Tibial nerve (tissue), 4 donors: Measurements from ENCODE around the gene MYCL. TPM values are rescaled to one million over a fixed set of nuclear protein-coding genes. Genes with fewer than 3 reads are reported as not detected.
"Not testable (repeated sequence)": the region's sequence is repeated elsewhere in the genome, so short reads cannot be mapped to it uniquely, and the experiment has no call there.

ENCODE experiments used
- DNase-seq, 2 donors: peaks; one replicate each; pipeline ENCODE4 v3.0.0-alpha.2; 2019; ENCODE audit warnings: low spot score in 2 of 2
- H3K27ac ChIP-seq, 4 donors: fragments of 200-600 bp; sonication (generic) in 3 of 4; one replicate each; pipeline ENCODE4 v1.5.1; 2017 to 2019; ENCODE audit warnings: mild to moderate bottlenecking in 1 of 4
- H3K27me3 ChIP-seq, 2 donors: fragments of 200-600 bp; sonication (generic) in 1 of 2; one replicate each; pipeline versions ENCODE4 v1.5.1 to v1.6.0; 2017 to 2019
- H3K36me3 ChIP-seq, 3 donors: fragments of 200-600 bp; sonication (generic); one replicate each; pipeline ENCODE4 v1.5.1; 2018 to 2019
- H3K4me1 ChIP-seq, 4 donors: fragments of 200-600 bp; sonication (generic) in 3 of 4; one replicate each; pipeline ENCODE4 v1.5.1; 2017 to 2019
- H3K4me3 ChIP-seq, 4 donors: fragments of 200-600 bp; sonication (generic) in 3 of 4; one replicate each; pipeline ENCODE4 v1.5.1; 2017 to 2019; ENCODE audit warnings: mild to moderate bottlenecking in 1 of 4, moderate library complexity in 1 of 4
- H3K9me3 ChIP-seq, 4 donors: fragments of 200-600 bp; sonication (generic) in 3 of 4; one replicate each; pipeline ENCODE4 v1.5.1; 2017 to 2019
- CTCF ChIP-seq, 5 experiments: fragments of 200-600 bp in 3 of 5; fragments of 450-650 bp in 2 of 5; sonication (generic) in 3 of 5; IDR thresholded peaks; one replicate each; pipeline ENCODE4 v1.5.1; 2016 to 2019; ENCODE audit warnings: antibody characterized with exemption in 5 of 5, mild to moderate bottlenecking in 3 of 5, moderate library complexity in 2 of 5
- EP300 ChIP-seq, 2 donors: sonication (generic); formaldehyde crosslinking; IDR thresholded peaks; one replicate each; pipeline ENCODE4 v1.6.1; 2017; ENCODE audit warnings: antibody characterized with exemption in 2 of 2, mild to moderate bottlenecking in 1 of 2
- POLR2A ChIP-seq, 2 donors: fragments of 450-650 bp; IDR thresholded peaks; one replicate each; pipeline ENCODE4 v1.6.1; 2017; ENCODE audit warnings: antibody characterized with exemption in 2 of 2, mild to moderate bottlenecking in 2 of 2, moderate library complexity in 2 of 2
- WGBS, 2 donors: methylation state at CpG; one replicate each; pipeline ENCODE4 v1.1.5; 2018; 5-methylcytosine and 5-hydroxymethylcytosine counted together
- total RNA-seq, 4 donors: library from RNA; depleted of rRNA; stranded (reverse); fragments of >200 nt; gene quantifications; one replicate each; pipeline ENCODE4 v1.1.0, GENCODE V29; 2016

The MYCL gene
- total RNA-seq, 4 donors from 2014 or later: 0.30 to 1.8 (median 0.86) TPM

GRCh38 chr1:39919545-39919944 lies 17.8 kb upstream of the MYCL start:
- Histone ChIP-seq H3K27me3 (peaks cover 0 to 19% of the 10 kb centered on the region in 2 donors), H3K27ac (no peak overlapping the region), H3K9me3 (no peaks in the 10 kb centered on the region), H3K4me1 (peaks cover 0 to 7% (median 0%) of the 10 kb centered on the region in 4 donors), H3K4me3 (no peak overlapping the region), H3K36me3 (no peaks in the 10 kb centered on the region)
- TF ChIP-seq EP300 (IDR thresholded peaks at IDR 0.05): no peak
- TF ChIP-seq CTCF (IDR thresholded peaks at IDR 0.05): peak; percentile 26 to 62 (median 56)
- no peak for DNase-seq
- WGBS, 2 donors: 26 to 33% methylated on average over 3 of the region's 3 CpGs

DNA sequence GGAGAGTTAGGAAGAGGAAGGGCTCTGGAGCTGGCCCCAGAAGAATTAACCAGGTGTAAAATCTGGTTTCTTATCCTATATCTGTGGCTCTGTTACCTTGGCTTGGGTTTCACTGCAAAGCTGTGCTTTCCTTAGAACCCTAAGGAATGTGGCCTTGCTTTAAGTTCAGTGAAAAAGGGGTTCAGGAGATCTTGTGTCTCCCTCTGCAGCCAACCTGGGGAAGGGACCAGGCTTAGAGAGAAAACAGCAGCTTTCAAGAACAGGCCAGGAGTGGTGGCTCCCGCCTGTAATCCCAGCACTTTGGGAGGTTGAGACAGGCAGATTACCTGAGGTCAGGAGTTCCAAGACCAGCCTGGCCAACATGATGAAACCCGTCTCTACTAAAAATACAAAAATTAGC lies 16.1 kb upstream of the MYCL start:
- WGBS, 2 donors: 92 to 96% methylated on average over 2 of the region's 2 CpGs
- Histone ChIP-seq H3K36me3 (no peaks in the 10 kb centered on the region), H3K4me3 (no peak overlapping the region), H3K27me3 (peaks cover 0 to 14% of the 10 kb centered on the region in 2 donors), H3K4me1 (peaks cover 0 to 7% (median 0%) of the 10 kb centered on the region in 4 donors), H3K27ac (no peak overlapping the region), H3K9me3 (no peaks in the 10 kb centered on the region)
- TF ChIP-seq EP300 (IDR thresholded peaks at IDR 0.05) (no peak), CTCF (IDR thresholded peaks at IDR 0.05) (no peak), POLR2A (IDR thresholded peaks at IDR 0.05) (no peak)
- no peak for DNase-seq

- H3K9me3 ChIP-seq: no peaks in the 10 kb centered on the region
- TF ChIP-seq POLR2A (IDR thresholded peaks at IDR 0.05): no peak
- TF ChIP-seq EP300 (IDR thresholded peaks at IDR 0.05): no peak
- no peak for TF ChIP-seq CTCF (IDR thresholded peaks at IDR 0.05)
- H3K27ac ChIP-seq: no peak overlapping the region
- peaks cover 0 to 3% of the 10 kb centered on the region in 2 donors for H3K27me3 ChIP-seq
- no peaks in the 10 kb centered on the region for H3K4me1 ChIP-seq
- H3K36me3 ChIP-seq: no peaks in the 10 kb centered on the region
- WGBS, 2 donors: 84 to 88% methylated on average over 6 of the region's 6 CpGs
- DNase-seq: no peak
- H3K4me3 ChIP-seq: no peak overlapping the region
Measured at GRCh38 chr1:39915499-39916129, 13.9 kb upstream of the MYCL start.

DNA sequence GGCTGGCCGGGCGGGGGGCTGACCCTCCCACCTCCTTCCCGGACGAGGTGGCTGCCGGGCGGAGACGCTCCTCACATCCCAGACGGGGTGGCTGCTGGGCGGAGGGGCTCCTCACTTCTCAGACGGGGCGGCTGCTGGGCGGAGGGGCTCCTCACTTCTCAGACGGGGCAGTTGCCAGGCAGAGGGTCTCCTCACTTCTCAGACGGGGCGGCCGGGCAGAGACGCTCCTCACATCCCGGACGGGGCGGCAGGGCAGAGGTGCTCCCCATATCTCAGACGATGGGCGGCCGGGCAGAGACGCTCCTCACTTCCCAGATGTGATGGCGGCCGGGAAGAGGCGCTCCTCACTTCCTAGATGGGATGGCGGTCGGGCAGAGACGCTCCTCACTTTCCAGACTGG lies 11.4 kb upstream of the MYCL start:
- no CpG with 5 or more reads among the region's 30 CpGs for WGBS, 2 donors
- H3K4me3 ChIP-seq, H3K27ac ChIP-seq, H3K4me1 ChIP-seq, H3K36me3 ChIP-seq, H3K9me3 ChIP-seq, DNase-seq, H3K27me3 ChIP-seq: not testable (repeated sequence)

DNA sequence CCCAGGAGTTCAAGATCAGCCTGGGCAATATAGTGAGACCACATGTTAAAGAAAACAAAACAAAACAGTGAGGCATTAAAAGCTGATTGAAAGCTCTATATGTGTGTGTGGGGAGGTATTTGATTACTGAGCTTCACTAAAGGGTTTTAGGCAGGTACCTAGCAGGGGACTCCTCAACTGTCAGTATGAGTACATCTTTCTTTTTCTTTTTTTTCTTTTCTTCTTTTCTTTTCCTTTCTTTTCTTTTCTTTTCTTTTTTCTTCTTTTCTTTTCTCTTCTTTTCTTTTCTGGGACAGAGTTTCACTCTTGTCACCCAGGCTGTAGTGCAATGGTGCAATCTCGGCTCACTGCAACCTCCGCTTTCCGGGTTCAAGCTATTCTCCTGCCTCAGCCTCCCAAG lies 8.5 kb upstream of the MYCL start:
- 97 to 100% methylated on average over 3 of the region's 3 CpGs for WGBS, 2 donors
- Histone ChIP-seq H3K9me3 (peaks cover 0 to 9% (median 0%) of the 10 kb centered on the region in 4 donors), H3K36me3 (no peaks in the 10 kb centered on the region), H3K27ac (no peak overlapping the region), H3K4me1 (no peaks in the 10 kb centered on the region), H3K27me3 (no peaks in the 10 kb centered on the region), H3K4me3 (no peak overlapping the region)
- DNase-seq: no peak
- TF ChIP-seq POLR2A (IDR thresholded peaks at IDR 0.05) (no peak), EP300 (IDR thresholded peaks at IDR 0.05) (no peak), CTCF (IDR thresholded peaks at IDR 0.05) (no peak)

DNA sequence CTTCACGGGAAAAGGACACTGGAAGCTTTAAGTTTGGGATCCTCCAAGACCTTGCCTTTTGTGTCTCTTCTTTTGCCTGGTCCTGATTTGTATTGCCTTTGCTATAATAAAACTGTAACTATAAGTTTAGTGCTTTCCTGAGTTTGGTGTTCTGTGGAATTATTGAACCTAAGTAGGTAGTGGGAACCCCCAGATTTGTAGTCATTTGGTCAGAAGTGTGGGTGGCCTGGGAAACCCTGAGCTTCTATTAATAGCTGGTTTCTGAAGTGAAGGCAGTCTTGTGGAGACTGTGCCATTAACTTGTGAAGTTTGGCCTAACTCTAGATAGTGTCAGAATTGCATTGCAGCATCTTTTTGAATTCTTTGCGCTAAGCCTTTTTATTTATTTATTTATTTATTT lies 6.8 kb upstream of the MYCL start:
- Histone ChIP-seq H3K27ac (no peak overlapping the region), H3K36me3 (no peaks in the 10 kb centered on the region), H3K9me3 (peaks cover 0 to 9% (median 0%) of the 10 kb centered on the region in 4 donors), H3K4me1 (no peaks in the 10 kb centered on the region), H3K27me3 (no peaks in the 10 kb centered on the region), H3K4me3 (no peak overlapping the region)
- 95 to 98% methylated on average over 2 of the region's 2 CpGs for WGBS, 2 donors
- DNase-seq: no peak
- TF ChIP-seq CTCF (IDR thresholded peaks at IDR 0.05) (no peak), EP300 (IDR thresholded peaks at IDR 0.05) (no peak), POLR2A (IDR thresholded peaks at IDR 0.05) (no peak)
